Activated CD8-positive, alpha-beta T cell treated with anti-CD3 and anti-CD28 coated beads for 36 hours (primary cell): ENCODE results near the gene LRRC52. TPM values are rescaled to one million over a fixed set of nuclear protein-coding genes. Genes with fewer than 3 reads are reported as not detected.

Source experiments
- ATAC-seq: fragments of 200-7000 bp; cut with Tn5 transposase; one replicate; pipeline ENCODE4 v1.10.0; 2021; ENCODE audit warnings: mild to moderate bottlenecking, moderate library complexity
- CTCF ChIA-PET: fragments of 350-600 bp; sonication (Branson Sonifier 250); formaldehyde crosslinking; loops from one replicate; lab custom pipeline; 2021; ENCODE audit warnings: antibody characterized with exemption; lab: Charles Lee
- POLR2A ChIA-PET: fragments of 350-600 bp; sonication (Branson Sonifier 250); formaldehyde crosslinking; loops from one replicate; lab custom pipeline; 2021; ENCODE audit warnings: antibody characterized with exemption; lab: Charles Lee
- DNase-seq: peaks from one replicate; pipeline ENCODE4 v3.0.0-alpha.2; 2020
- H3K27ac Mint-ChIP-seq: one replicate; pipeline ENCODE4 v1.8.0; 2021; ENCODE audit warnings: mild to moderate bottlenecking, mixed read lengths
- H3K27me3 Mint-ChIP-seq: one replicate; pipeline ENCODE4 v1.8.0; 2021; ENCODE audit warnings: mixed read lengths
- H3K36me3 Mint-ChIP-seq: one replicate; pipeline ENCODE4 v1.8.0; 2021; ENCODE audit warnings: low read depth, mixed read lengths
- H3K4me1 Mint-ChIP-seq: one replicate; pipeline ENCODE4 v1.8.0; 2021; ENCODE audit warnings: low read depth, mixed read lengths
- H3K4me3 Mint-ChIP-seq: one replicate; pipeline ENCODE4 v1.8.0; 2021; ENCODE audit warnings: mild to moderate bottlenecking, moderate library complexity, mixed read lengths
- H3K9me3 Mint-ChIP-seq: one replicate; pipeline ENCODE4 v1.8.0; 2021; ENCODE audit warnings: mixed read lengths
- CTCF ChIP-seq: fragments of 200-600 bp; IDR thresholded peaks from one replicate; pipeline ENCODE4 v1.8.0; 2022; ENCODE audit warnings: antibody characterized with exemption, mild to moderate bottlenecking
- intact Hi-C: fragments of 100-400 bp; cut with micrococcal nuclease; formaldehyde crosslinking; loops from one replicate; pipeline ENCODE4 v1.10.0; 2022
- total RNA-seq, 2 experiments: library from RNA; stranded (reverse); gene quantifications; one replicate each; pipeline ENCODE4 v1.2.3, GENCODE V29; 2021

The LRRC52 gene
- total RNA-seq, 2 experiments from 2014 or later: not detected

- H3K27me3 Mint-ChIP-seq: peaks cover 32% of the 10 kb centered on the region
- no peak for ATAC-seq
These were observed 16.4 kb upstream of the LRRC52 start for GRCh38 chr1:165527251-165528007.

GRCh38 chr1:165531021-165531420 lies 12.8 kb upstream of the LRRC52 start:
- Mint-ChIP-seq H3K36me3 (no peaks in the 10 kb centered on the region), H3K27ac (no peak overlapping the region), H3K4me1 (no peaks in the 10 kb centered on the region), H3K9me3 (no peaks in the 10 kb centered on the region), H3K4me3 (no peak overlapping the region), H3K27me3 (peaks cover 23% of the 10 kb centered on the region)
- ChIA-PET POLR2A (no interaction called here), CTCF (no interaction called here)
- ATAC-seq (no peak), DNase-seq (no peak)
- no peak for TF ChIP-seq CTCF
- intact Hi-C loops: no loop called here

More at GRCh38 chr1:165527251-165528007, 16.4 kb upstream of the LRRC52 start:
- Mint-ChIP-seq H3K4me3 (no peak overlapping the region), H3K4me1 (no peaks in the 10 kb centered on the region), H3K27ac (no peak overlapping the region), H3K9me3 (peaks cover under 1% of the 10 kb centered on the region), H3K36me3 (no peaks in the 10 kb centered on the region)
- TF ChIP-seq CTCF: no peak
- intact Hi-C loops: no loop called here
- no peak for DNase-seq
- POLR2A ChIA-PET: no interaction called here
- CTCF ChIA-PET: no interaction called here

- Mint-ChIP-seq H3K4me1 (no peaks in the 10 kb centered on the region), H3K4me3 (no peak overlapping the region), H3K27ac (no peak overlapping the region), H3K36me3 (no peaks in the 10 kb centered on the region), H3K27me3 (peaks cover 19% of the 10 kb centered on the region), H3K9me3 (no peaks in the 10 kb centered on the region)
- ChIA-PET CTCF (no interaction called here), POLR2A (no interaction called here)
- intact Hi-C loops: no loop called here
- ATAC-seq: no peak
- TF ChIP-seq CTCF: no peak
- no peak for DNase-seq
These were observed 11.7 kb upstream of the LRRC52 start for GRCh38 chr1:165532053-165532452.

- Mint-ChIP-seq H3K4me3 (no peak overlapping the region), H3K27ac (no peak overlapping the region), H3K9me3 (no peaks in the 10 kb centered on the region), H3K27me3 (peaks cover 20% of the 10 kb centered on the region), H3K4me1 (no peaks in the 10 kb centered on the region), H3K36me3 (no peaks in the 10 kb centered on the region)
- no peak for TF ChIP-seq CTCF
- ATAC-seq (no peak), DNase-seq (no peak)
- ChIA-PET CTCF (no interaction called here), POLR2A (no interaction called here)
- intact Hi-C loops: no loop called here
These were observed 10.5 kb upstream of the LRRC52 start for GRCh38 chr1:165533254-165533653.

GRCh38 chr1:165536016-165536415 lies 7.8 kb upstream of the LRRC52 start:
- H3K36me3 Mint-ChIP-seq: no peaks in the 10 kb centered on the region
- H3K4me1 Mint-ChIP-seq: no peaks in the 10 kb centered on the region
- H3K27me3 Mint-ChIP-seq: peaks cover 22% of the 10 kb centered on the region
- DNase-seq (no peak), ATAC-seq (no peak)
- H3K4me3 Mint-ChIP-seq: no peak overlapping the region
- no peak overlapping the region for H3K27ac Mint-ChIP-seq
- intact Hi-C loops: no loop called here
- no peaks in the 10 kb centered on the region for H3K9me3 Mint-ChIP-seq
- no peak for TF ChIP-seq CTCF
- CTCF ChIA-PET: interaction anchor here (1.2 kb wide), 1 partner anchor 61 kb away, joined by 3 read pairs; no protein-coding TSS in a partner anchor
- POLR2A ChIA-PET: no interaction called here
